SK-N-SH treated with all-trans-retinoic acid at 6 μM for 48 hours (cell line): Measurements from ENCODE around the gene RFPL1.

Source experiments
- ARNTL ChIP-seq: fragments of 450-650 bp; formaldehyde crosslinking; IDR thresholded peaks from 2 replicates; pipeline ENCODE4 v1.5.0; 2020; ENCODE audit warnings: low read depth, mild to moderate bottlenecking, moderate library complexity, borderline replicate concordance
- CSDC2 ChIP-seq: fragments of 250-450 bp; sonication (Bioruptor Pico); IDR thresholded peaks from 2 replicates; pipeline ENCODE4 v1.5.0; 2020; ENCODE audit warnings: mild to moderate bottlenecking, moderate library complexity
- OSR1 ChIP-seq: fragments of 250-450 bp; sonication (Bioruptor Pico); IDR thresholded peaks from 2 replicates; pipeline ENCODE4 v1.8.0; 2022; ENCODE audit warnings: moderate library complexity, mild to moderate bottlenecking, inconsistent platforms
- RARB ChIP-seq: fragments of 250-450 bp; sonication (Bioruptor Pico); IDR thresholded peaks from 2 replicates; pipeline ENCODE4 v1.8.0; 2021; ENCODE audit warnings: mild to moderate bottlenecking, moderate library complexity
- TOX ChIP-seq: fragments of 250-450 bp; sonication (Bioruptor Pico); IDR thresholded peaks from 2 replicates; pipeline ENCODE4 v1.8.0; 2021; ENCODE audit warnings: mild to moderate bottlenecking, moderate library complexity, borderline replicate concordance
- ZC3H10 ChIP-seq: fragments of 250-450 bp; sonication (Bioruptor Pico); IDR thresholded peaks from 2 replicates; pipeline ENCODE4 v1.5.1; 2021; ENCODE audit warnings: mild to moderate bottlenecking, moderate library complexity
- ZFP3 ChIP-seq: fragments of 250-450 bp; sonication (Bioruptor Pico); IDR thresholded peaks from 2 replicates; pipeline ENCODE4 v1.5.0; 2020; ENCODE audit warnings: mild to moderate bottlenecking, moderate library complexity
- ZNF565 ChIP-seq: fragments of 450-650 bp; formaldehyde crosslinking; conservative IDR thresholded peaks from 2 replicates; pipeline ENCODE4 v1.5.0; 2020; ENCODE audit warnings: low read depth, mild to moderate bottlenecking, moderate library complexity
- ZNF70 ChIP-seq: fragments of 450-650 bp; formaldehyde crosslinking; IDR thresholded peaks from 2 replicates; pipeline ENCODE4 v1.5.0; 2020; ENCODE audit warnings: mild to moderate bottlenecking, moderate library complexity
- ZNF8 ChIP-seq: fragments of 450-650 bp; formaldehyde crosslinking; IDR thresholded peaks from 2 replicates; pipeline ENCODE4 v1.5.0; 2020; ENCODE audit warnings: mild to moderate bottlenecking, moderate library complexity
- TF ChIP-seq, protein P1 (sequence below): fragments of 250-450 bp; sonication (Bioruptor Pico); IDR thresholded peaks from 2 replicates; pipeline ENCODE4 v1.5.1; 2021; ENCODE audit warnings: mild to moderate bottlenecking, moderate library complexity
- TF ChIP-seq, protein P2 (sequence below): fragments of 250-450 bp; sonication (Bioruptor Pico); IDR thresholded peaks from 2 replicates; pipeline ENCODE4 v1.8.0; 2020; ENCODE audit warnings: mild to moderate bottlenecking, moderate library complexity, borderline replicate concordance
- TF ChIP-seq, protein P3 (sequence below): fragments of 250-450 bp; sonication (Bioruptor Pico); IDR thresholded peaks from 2 replicates; pipeline ENCODE4 v1.5.0; 2020; ENCODE audit warnings: mild to moderate bottlenecking, moderate library complexity
- TF ChIP-seq, protein P4 (sequence below): fragments of 250-450 bp; sonication (Bioruptor Pico); IDR thresholded peaks from 2 replicates; pipeline ENCODE4 v1.5.1; 2020; ENCODE audit warnings: low read depth, mild to moderate bottlenecking, moderate library complexity

DNA sequence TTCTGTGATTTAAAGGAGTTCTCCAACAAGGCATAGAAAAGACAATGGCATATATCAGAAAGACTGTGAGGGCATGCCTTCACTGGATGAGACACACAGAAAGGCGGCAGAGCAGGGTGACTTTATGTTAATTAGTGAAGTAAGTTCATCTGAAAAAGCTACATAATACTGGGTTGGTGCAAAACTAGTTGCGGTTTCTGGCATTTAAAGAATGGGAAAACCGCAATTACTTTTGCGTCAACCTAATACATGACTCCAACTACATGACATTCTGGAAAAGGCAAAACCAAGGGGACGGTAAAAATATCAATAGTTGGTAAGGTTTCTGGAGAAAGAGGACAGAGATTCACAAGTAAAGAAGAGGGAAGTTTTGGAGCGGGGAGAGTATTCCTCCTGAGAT lies 5.1 kb downstream of the RFPL1 start:
- TF ChIP-seq, protein P1, sequence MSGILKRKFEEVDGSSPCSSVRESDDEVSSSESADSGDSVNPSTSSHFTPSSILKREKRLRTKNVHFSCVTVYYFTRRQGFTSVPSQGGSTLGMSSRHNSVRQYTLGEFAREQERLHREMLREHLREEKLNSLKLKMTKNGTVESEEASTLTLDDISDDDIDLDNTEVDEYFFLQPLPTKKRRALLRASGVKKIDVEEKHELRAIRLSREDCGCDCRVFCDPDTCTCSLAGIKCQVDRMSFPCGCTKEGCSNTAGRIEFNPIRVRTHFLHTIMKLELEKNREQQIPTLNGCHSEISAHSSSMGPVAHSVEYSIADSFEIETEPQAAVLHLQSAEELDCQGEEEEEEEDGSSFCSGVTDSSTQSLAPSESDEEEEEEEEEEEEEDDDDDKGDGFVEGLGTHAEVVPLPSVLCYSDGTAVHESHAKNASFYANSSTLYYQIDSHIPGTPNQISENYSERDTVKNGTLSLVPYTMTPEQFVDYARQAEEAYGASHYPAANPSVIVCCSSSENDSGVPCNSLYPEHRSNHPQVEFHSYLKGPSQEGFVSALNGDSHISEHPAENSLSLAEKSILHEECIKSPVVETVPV (CRISPR knock-in tag), result no peak
- no peak for TF ChIP-seq RARB (CRISPR knock-in tag)
- TF ChIP-seq CSDC2 (CRISPR knock-in tag), result no peak
- TF ChIP-seq, protein P2, sequence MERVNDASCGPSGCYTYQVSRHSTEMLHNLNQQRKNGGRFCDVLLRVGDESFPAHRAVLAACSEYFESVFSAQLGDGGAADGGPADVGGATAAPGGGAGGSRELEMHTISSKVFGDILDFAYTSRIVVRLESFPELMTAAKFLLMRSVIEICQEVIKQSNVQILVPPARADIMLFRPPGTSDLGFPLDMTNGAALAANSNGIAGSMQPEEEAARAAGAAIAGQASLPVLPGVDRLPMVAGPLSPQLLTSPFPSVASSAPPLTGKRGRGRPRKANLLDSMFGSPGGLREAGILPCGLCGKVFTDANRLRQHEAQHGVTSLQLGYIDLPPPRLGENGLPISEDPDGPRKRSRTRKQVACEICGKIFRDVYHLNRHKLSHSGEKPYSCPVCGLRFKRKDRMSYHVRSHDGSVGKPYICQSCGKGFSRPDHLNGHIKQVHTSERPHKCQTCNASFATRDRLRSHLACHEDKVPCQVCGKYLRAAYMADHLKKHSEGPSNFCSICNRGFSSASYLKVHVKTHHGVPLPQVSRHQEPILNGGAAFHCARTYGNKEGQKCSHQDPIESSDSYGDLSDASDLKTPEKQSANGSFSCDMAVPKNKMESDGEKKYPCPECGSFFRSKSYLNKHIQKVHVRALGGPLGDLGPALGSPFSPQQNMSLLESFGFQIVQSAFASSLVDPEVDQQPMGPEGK (CRISPR knock-in tag), result no peak
- no peak for TF ChIP-seq OSR1
- no peak for TF ChIP-seq ZNF8
- no peak for TF ChIP-seq ZFP3 (CRISPR knock-in tag)
- no peak for TF ChIP-seq ZNF70 (CRISPR knock-in tag)
- TF ChIP-seq, protein P3, sequence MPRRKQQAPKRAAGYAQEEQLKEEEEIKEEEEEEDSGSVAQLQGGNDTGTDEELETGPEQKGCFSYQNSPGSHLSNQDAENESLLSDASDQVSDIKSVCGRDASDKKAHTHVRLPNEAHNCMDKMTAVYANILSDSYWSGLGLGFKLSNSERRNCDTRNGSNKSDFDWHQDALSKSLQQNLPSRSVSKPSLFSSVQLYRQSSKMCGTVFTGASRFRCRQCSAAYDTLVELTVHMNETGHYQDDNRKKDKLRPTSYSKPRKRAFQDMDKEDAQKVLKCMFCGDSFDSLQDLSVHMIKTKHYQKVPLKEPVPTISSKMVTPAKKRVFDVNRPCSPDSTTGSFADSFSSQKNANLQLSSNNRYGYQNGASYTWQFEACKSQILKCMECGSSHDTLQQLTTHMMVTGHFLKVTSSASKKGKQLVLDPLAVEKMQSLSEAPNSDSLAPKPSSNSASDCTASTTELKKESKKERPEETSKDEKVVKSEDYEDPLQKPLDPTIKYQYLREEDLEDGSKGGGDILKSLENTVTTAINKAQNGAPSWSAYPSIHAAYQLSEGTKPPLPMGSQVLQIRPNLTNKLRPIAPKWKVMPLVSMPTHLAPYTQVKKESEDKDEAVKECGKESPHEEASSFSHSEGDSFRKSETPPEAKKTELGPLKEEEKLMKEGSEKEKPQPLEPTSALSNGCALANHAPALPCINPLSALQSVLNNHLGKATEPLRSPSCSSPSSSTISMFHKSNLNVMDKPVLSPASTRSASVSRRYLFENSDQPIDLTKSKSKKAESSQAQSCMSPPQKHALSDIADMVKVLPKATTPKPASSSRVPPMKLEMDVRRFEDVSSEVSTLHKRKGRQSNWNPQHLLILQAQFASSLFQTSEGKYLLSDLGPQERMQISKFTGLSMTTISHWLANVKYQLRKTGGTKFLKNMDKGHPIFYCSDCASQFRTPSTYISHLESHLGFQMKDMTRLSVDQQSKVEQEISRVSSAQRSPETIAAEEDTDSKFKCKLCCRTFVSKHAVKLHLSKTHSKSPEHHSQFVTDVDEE (CRISPR knock-in tag), result no peak
- no peak for TF ChIP-seq ZC3H10 (CRISPR knock-in tag)
- no peak for TF ChIP-seq ARNTL
- TF ChIP-seq, protein P4, sequence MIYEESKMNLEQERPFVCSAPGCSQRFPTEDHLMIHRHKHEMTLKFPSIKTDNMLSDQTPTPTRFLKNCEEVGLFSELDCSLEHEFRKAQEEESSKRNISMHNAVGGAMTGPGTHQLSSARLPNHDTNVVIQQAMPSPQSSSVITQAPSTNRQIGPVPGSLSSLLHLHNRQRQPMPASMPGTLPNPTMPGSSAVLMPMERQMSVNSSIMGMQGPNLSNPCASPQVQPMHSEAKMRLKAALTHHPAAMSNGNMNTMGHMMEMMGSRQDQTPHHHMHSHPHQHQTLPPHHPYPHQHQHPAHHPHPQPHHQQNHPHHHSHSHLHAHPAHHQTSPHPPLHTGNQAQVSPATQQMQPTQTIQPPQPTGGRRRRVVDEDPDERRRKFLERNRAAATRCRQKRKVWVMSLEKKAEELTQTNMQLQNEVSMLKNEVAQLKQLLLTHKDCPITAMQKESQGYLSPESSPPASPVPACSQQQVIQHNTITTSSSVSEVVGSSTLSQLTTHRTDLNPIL (CRISPR knock-in tag), result no peak
- no peak for TF ChIP-seq TOX (CRISPR knock-in tag)
- TF ChIP-seq ZNF565, result no peak
